ENCODE data around the gene CMIP.

DNA sequence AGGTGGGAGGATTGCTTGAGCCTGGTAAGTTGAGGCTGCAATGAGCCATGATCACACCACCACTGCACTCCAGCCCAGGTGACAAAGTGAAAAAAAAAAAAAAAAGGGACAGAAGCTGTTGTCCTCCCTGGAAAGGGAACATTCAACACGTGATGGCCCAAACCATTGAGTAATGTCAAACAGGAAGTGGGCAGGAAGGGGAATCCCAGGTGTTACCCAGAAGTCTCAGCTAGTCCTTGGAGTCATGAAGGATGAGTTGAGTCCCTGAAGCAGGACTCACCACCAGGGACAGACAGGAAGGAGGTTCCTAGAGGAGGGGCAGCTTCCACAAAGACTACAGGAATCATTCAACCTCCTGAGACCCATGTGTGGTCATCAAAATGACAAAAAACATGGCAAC lies 19.8 kb upstream of the CMIP start:
- TF ChIP-seq, protein P1, sequence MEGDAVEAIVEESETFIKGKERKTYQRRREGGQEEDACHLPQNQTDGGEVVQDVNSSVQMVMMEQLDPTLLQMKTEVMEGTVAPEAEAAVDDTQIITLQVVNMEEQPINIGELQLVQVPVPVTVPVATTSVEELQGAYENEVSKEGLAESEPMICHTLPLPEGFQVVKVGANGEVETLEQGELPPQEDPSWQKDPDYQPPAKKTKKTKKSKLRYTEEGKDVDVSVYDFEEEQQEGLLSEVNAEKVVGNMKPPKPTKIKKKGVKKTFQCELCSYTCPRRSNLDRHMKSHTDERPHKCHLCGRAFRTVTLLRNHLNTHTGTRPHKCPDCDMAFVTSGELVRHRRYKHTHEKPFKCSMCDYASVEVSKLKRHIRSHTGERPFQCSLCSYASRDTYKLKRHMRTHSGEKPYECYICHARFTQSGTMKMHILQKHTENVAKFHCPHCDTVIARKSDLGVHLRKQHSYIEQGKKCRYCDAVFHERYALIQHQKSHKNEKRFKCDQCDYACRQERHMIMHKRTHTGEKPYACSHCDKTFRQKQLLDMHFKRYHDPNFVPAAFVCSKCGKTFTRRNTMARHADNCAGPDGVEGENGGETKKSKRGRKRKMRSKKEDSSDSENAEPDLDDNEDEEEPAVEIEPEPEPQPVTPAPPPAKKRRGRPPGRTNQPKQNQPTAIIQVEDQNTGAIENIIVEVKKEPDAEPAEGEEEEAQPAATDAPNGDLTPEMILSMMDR (IDR thresholded peaks at IDR 0.05): no peak
- no peak for TF ChIP-seq POLR2A (IDR thresholded peaks at IDR 0.05)
